Thoracic aorta (tissue), 2 donors: Measurements from ENCODE around the gene RRP8. TPM values are rescaled to one million over a fixed set of nuclear protein-coding genes. Genes with fewer than 3 reads are reported as not detected.

Experiments
- ATAC-seq: fragments of 150-250 bp; one replicate; pipeline ENCODE4 v1.8.0; 2017; ENCODE audit warnings: low read depth; ENCODE audit not compliant: insufficient number of reproducible peaks, low FRiP score
- DNase-seq: peaks from one replicate; pipeline ENCODE4 v3.0.0-alpha.2; 2020; ENCODE audit warnings: low spot score
- H3K27ac ChIP-seq, 2 donors: fragments of 200-600 bp; sonication (generic); 1 replicate in 1 of 2; 2 replicates in 1 of 2; pipeline ENCODE4 v1.5.1; 2016; ENCODE audit warnings: mild to moderate bottlenecking in 2 of 2, moderate library complexity in 2 of 2
- H3K27me3 ChIP-seq: fragments of 200-600 bp; sonication (generic); replicated peaks from 2 replicates; pipeline ENCODE4 v1.6.0; 2016; ENCODE audit warnings: mild to moderate bottlenecking; ENCODE audit not compliant: insufficient read depth
- H3K36me3 ChIP-seq: fragments of 200-600 bp; sonication (generic); one replicate; pipeline ENCODE4 v1.5.1; 2016
- H3K4me1 ChIP-seq, 2 donors: fragments of 200-600 bp; sonication (generic); 1 replicate in 1 of 2; 2 replicates in 1 of 2; pipeline versions ENCODE4 v1.5.1 to v1.6.0; 2016; ENCODE audit warnings: low read depth in 2 of 2, mild to moderate bottlenecking in 1 of 2; ENCODE audit not compliant: control insufficient read depth in 1 of 2
- H3K4me3 ChIP-seq: fragments of 200-600 bp; sonication (generic); 2 replicates; pipeline ENCODE4 v1.5.1; 2016; ENCODE audit warnings: mild to moderate bottlenecking
- H3K9me3 ChIP-seq: fragments of 200-600 bp; sonication (generic); 2 replicates; pipeline ENCODE4 v1.5.1; 2016
- CTCF ChIP-seq: fragments of 200-600 bp; sonication (generic); IDR thresholded peaks from one replicate; pipeline ENCODE4 v1.5.1; 2019; ENCODE audit warnings: antibody characterized with exemption
- total RNA-seq, 2 donors: library from RNA; depleted of rRNA; stranded (reverse); fragments of >200 nt; gene quantifications; one replicate each; pipeline versions ENCODE4 v1.1.0 to v1.2.3, GENCODE V29; 2016

Gene RRP8
- total RNA-seq, 2 donors from 2014 or later: 13.9 to 35.8 TPM

GRCh38 chr11:6642957-6643356 lies 39.5 kb upstream of the RRP8 start:
- no peaks in the 10 kb centered on the region for H3K9me3 ChIP-seq
- no peak overlapping the region for H3K27ac ChIP-seq
- peaks cover 7% of the 10 kb centered on the region for H3K36me3 ChIP-seq
- H3K4me1 ChIP-seq: peaks cover 30 to 57% of the 10 kb centered on the region in 2 donors
- no peak for TF ChIP-seq CTCF
- no peak for ATAC-seq
- H3K4me3 ChIP-seq: no peak overlapping the region
- DNase-seq: no peak
- H3K27me3 ChIP-seq: no peaks in the 10 kb centered on the region

- H3K27ac ChIP-seq: no peak overlapping the region
- H3K9me3 ChIP-seq: no peaks in the 10 kb centered on the region
- H3K4me1 ChIP-seq: peaks cover 21 to 57% of the 10 kb centered on the region in 2 donors
- no peak for DNase-seq
- TF ChIP-seq CTCF: no peak
- H3K36me3 ChIP-seq: peaks cover 7% of the 10 kb centered on the region
- H3K27me3 ChIP-seq: no peaks in the 10 kb centered on the region
- no peak overlapping the region for H3K4me3 ChIP-seq
- ATAC-seq: no peak
Observed at GRCh38 chr11:6640985-6641701, 37.7 kb upstream of the RRP8 start.

- peaks cover 7% of the 10 kb centered on the region for H3K36me3 ChIP-seq
- H3K4me3 ChIP-seq: no peak overlapping the region
- TF ChIP-seq CTCF: no peak
- ATAC-seq (no peak), DNase-seq (no peak)
- H3K9me3 ChIP-seq: no peaks in the 10 kb centered on the region
- H3K27ac ChIP-seq: no peak overlapping the region
- no peaks in the 10 kb centered on the region for H3K27me3 ChIP-seq
- peaks cover 25 to 57% of the 10 kb centered on the region in 2 donors for H3K4me1 ChIP-seq
Observed at GRCh38 chr11:6640036-6640984, 36.9 kb upstream of the RRP8 start.

GRCh38 chr11:6638429-6638828 lies 35.0 kb upstream of the RRP8 start:
- Histone ChIP-seq H3K9me3 (no peaks in the 10 kb centered on the region), H3K4me1 (peaks cover 29 to 73% of the 10 kb centered on the region in 2 donors), H3K27ac (peak overlapping the region in 1 of 2 donors; percentile 45), H3K36me3 (peaks cover 12% of the 10 kb centered on the region), H3K27me3 (no peaks in the 10 kb centered on the region), H3K4me3 (no peak overlapping the region)
- no peak for DNase-seq
- ATAC-seq: no peak
- TF ChIP-seq CTCF: no peak

- Histone ChIP-seq H3K27ac (peak overlapping the region in 1 of 2 donors; percentile 45), H3K4me1 (peaks cover 29 to 73% of the 10 kb centered on the region in 2 donors)
- ATAC-seq: peak; percentile 77
Observed at GRCh38 chr11:6637871-6638270, 34.5 kb upstream of the RRP8 start.

More at GRCh38 chr11:6637871-6638270, 34.5 kb upstream of the RRP8 start:
- H3K27me3 ChIP-seq: no peaks in the 10 kb centered on the region
- no peak for DNase-seq
- no peaks in the 10 kb centered on the region for H3K9me3 ChIP-seq
- H3K4me3 ChIP-seq: no peak overlapping the region
- H3K36me3 ChIP-seq: peaks cover 18% of the 10 kb centered on the region
- TF ChIP-seq CTCF: no peak
